Activated T-cell treated with anti-CD3 and anti-CD28 coated beads, Interleukin-2, amount 50 U/mL, for 48 hours (primary cell): ENCODE data around the gene CENPS.
"Not testable (repeated sequence)": the region's sequence is repeated elsewhere in the genome, so short reads cannot be mapped to it uniquely, and the experiment has no call there.

Experiments
- DNase-seq, 2 experiments: peaks; one replicate each; pipeline ENCODE4 v3.0.0-alpha.2; 2020

CENPS gene

DNA sequence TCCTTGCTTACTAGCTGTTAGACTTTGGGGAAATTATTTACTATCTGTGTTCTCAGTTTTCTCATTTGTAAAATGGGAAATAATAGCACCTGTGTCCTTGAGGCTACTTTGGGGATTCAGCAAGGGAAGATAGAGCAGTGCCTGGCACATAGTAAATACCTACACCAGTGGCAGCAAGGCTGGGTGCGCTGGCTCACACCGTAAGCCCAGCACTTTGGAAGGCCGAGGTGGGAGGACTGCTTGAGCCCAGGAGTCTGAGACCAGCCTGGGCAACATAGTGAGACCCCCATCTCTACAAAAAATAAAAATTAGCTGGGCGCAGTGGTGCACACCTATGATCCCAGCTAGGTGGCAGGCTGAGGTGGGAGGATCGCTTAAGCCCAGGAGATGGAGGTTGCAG lies 8.6 kb upstream of the CENPS start:
- no peak for DNase-seq

DNA sequence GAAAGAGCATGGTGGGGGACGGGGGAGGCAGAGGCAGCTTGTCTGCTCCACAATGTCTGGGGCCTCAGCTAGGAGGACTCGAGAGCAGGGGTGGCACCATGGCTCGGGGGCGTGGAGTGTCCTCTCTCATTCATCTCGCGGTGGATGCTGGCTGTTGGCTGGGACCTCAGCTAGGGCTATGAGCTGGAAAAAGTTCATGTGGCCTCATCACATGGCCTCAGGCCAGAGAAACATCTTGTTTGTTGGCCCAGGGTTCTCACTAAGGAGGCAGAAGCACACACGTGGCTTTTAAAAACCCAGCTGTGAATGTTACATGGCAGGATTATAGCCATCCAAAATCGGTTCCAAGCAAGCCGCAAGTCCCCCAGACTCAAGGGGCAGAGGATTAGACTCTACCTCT lies 6.2 kb upstream of the CENPS start:
- DNase-seq, result no peak

DNA sequence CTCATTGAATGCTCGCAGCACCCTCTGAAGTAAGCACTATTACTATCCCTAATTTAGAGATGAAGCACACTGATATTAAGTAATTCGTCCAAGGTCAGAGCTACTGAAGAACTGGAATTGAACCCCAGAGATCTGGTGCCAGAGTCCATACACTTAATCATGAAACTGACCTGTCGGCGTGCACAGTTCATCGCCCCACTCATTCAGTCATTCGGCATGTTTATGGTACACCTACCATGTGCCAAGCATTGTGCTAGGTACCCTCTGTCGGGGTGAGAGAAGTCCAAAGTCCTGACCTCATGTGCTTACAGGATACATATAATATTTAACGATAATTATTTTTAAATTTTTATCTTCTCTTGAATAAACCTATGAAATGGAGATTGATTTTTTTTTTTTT lies 5.6 kb upstream of the CENPS start:
- no peak for DNase-seq

DNA sequence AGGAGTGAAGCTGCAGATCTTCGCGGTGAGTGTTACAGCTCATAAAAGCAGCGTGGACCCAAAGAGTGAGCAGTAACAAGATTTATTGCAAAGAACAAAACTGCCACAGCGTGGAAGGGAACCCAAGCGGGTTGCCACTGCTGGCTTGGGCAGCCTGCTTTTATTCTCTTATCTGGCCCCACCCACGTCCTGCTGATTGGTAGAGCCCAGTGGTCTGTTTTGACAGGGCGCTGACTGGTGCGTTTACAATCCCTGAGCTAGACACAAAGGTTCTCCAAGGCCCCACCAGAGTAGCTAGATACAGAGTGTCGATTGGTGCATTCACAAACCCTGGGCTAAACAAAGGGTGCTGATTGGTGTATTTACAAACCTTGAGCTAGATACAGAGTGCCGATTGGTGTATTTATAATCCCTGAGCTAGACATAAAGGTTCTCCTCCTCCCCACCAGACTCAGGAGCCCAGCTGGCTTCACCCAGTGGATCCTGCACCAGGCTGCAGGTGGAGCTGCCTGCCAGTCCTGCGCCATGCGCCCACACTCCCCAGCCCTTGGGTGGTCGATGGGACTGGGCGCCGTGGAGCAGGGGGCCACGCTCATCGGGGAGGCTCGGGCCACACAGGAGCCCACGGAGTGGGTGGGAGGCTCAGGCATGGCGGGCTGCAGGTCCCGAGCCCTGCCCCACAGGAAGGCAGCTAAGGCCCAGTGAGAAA lies 4.3 kb upstream of the CENPS start:
- DNase-seq, result not testable (repeated sequence)

DNA sequence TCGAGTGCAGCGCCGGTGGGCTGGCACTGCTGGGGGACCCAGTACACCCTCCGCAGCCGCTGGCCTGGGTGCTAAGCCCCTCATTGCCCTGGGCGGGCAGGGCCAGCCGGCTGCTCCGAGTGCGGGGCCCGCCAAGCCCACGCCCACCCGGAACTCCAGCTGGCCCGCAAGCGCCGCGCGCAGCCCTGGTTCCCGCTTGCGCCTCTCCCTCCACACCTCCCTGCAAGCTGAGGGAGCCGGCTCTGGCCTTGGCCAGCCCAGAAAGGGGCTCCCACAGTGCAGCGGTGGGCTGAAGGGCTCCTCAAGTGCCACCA lies 3.7 kb upstream of the CENPS start:
- not testable (repeated sequence) for DNase-seq

DNA sequence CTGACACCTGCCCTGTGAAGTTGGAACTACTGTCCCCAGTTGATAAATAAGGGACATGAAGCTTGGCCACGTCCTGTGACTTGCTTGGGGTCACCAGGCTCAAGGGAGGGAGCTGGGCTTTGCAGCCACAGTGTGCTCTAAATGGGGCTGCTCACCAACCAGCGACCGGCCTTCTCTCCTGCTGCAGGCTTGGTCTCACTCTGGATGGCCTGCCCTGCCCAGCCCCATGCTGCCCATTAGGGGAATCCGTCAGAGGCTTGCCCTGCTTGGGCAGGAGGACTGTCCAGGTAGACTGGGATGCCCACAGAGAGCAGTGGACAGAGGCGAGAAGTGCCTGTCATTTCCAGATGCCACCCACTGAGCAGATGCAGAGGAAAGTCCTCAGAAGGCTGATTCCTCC lies 1.2 kb upstream of the CENPS start:
- no peak for DNase-seq

DNA sequence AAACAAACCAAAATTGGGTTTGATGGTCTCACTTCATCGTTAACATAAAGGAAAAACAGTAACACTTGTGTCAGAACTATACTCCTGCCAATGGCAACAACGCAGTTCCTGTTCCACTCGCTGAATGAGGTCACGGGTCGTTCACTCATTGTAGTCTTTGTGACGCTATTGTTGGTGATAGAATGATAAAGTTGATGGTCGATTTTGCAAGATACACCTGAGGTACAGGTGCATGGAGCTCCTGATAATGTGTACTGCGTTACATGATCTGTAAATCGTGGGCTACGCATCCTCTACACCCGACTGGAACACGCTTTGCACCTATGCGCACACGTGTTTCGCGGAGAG lies 391 bp upstream of the CENPS start:
- DNase-seq, result no peak

DNA sequence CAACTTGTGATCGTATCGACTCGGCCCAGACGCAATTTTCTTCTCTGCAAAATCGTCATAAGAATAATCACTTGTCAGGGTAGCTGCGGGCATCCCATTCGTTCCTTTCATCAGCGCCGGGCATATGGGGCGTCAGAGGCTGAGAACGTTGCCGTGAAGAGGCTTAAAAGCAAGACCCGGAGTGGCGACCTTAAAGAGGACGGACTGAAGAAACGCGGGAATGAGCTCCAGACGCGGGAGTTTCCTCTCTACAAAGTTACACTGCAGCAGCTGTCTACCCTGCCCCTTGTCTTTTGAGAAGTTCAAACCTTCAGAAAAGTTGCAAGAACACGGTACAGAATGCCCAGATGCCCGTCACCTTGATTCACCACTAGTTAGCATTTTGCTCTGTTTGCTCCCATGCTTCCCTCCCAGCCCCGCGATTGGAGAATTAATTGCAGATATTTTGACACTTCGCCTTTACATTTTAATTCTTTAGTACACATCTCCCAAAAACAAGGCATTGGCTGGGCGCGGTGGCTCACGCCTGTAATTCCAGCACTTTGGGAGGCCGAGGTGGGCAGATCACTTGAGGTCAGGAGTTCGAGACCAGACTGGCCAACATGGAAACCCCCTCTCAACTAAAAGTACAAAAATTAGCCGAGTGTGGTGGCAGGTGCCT lies 967 bp downstream of the CENPS start:
- DNase-seq, result no peak

DNA sequence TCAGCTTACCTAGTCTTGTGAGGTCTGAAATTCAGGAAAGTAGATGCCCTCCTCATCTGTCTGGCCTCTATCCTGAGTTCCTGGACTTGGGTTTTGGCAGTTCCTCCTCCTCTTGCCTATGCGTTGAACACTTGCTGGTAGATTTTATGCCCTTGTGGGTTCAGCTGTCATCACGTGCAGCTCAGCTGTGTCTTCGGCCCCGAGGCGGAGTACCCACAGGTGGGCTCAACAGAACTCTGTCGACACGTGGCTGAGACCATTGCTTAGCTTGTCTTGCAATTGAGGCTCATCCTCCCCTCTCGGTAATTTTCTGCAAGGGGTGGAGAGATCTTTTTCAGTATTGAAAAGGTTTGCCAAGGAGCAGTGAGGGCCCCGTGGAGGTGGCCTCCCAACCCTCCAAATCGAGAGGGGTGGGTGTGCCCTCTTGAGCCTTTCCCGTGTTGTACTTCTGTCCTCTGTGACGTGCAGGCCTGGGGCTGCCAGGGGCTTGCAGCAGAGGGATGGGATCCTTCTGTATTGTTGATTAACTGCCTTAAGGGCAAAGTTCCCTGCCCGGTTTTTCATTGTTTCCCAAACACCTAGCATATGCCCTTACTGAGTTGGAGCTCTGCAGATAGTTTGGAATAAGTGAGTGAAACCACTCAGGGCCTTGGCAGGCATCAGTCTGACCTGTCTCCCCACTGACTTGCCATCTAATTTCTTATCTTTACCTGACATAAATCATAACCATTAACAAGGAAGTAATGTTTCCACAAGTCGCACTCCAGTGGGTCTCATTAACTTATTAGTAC lies 2.9 kb downstream of the CENPS start:
- no peak for DNase-seq

DNA sequence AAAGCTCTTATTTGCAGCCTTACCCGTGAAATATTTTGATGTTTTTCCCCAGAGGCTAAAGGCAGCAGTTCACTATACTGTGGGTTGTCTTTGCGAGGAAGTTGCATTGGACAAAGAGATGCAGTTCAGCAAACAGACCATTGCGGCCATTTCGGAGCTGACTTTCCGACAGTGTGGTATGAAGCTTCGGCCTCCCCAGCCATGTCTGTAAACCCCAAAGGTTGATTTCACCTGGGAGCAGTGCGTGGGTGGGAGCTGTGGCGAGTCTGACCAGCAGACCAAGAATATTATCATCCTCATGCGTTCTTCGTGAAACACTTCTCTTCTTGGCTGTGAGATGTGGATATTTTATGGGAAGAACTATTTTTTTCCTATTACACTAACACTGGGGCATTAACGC lies 3.6 kb downstream of the CENPS start:
- DNase-seq, result no peak

DNA sequence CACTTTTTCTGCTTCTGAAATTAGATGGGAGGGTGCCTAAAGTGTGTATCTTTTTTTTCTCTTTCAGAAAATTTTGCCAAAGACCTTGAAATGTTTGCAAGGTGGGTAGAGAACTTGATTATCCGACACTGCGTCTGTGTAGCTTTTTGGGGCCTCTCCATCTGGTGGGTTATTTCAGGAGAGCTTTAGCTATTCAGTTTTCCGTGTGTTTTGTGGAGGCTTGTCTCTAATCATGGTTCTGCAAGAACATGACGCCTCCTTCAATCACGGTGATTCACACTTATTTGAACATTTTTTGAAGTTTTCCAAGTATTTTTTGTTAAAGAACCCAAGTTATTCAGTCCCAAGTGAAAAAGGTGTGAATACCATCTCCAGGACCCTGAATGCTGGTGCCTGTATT lies 4.4 kb downstream of the CENPS start:
- no peak for DNase-seq

DNA sequence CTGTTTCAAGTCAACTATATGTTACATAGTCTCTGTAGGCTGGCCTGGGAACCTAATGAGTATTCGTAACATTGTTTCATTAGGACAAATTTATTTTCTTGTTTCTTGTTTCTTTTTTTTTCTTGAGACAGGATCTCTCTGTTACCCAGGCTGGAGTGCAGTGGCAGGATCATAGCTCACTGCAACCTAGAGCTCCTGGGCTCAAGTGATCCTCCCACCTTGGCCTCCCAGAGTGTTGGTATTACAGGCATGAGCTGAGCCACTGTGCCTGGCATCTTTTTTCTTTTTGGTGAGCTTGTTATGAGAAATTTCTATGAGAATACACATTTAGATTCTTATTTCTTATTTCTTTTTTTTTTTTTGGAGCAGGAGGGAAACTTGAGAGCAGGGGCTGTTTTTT lies 6.8 kb downstream of the CENPS start:
- DNase-seq, result no peak

DNA sequence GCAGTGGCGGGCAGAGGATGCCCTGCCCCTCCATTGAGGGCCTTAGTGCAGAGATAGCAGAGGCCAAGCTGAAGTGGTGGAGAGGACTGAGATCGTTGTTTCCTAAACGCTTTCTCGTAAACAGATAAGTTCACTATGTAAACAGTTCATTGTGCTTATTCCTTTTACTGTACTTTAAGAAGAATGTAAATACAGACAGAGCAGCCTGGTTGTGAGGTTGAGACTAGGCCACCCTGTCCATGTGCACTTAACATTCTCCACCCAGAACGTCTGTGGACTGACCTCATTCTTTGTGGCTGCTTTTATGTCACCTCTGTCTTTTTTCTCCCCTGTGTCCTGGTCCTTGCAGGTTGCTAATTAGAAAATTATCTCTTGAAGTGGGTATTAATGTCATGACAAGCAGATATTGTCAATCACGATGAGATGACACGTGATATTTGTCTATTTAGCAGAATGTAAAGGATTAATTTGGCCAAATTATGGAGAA lies 8.5 kb downstream of the CENPS start:
- no peak for DNase-seq

DNA sequence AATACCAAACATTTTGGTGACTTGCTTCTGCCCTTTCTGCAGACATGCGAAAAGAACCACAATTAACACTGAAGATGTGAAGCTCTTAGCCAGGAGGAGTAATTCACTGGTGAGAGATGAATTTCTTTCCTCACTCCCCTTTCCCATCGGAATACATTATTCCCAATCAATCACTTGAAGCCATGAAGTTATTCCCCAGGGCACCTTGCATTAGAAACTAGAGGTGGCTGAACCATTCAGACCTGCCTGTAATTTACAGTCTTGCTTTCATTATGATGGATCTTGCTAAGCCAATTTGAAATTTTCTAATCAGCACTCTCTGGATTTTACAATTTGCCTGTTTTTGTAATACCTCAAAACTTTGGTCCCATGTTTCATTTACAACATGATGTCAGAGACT lies 10.1 kb downstream of the CENPS start:
- no peak for DNase-seq

DNA sequence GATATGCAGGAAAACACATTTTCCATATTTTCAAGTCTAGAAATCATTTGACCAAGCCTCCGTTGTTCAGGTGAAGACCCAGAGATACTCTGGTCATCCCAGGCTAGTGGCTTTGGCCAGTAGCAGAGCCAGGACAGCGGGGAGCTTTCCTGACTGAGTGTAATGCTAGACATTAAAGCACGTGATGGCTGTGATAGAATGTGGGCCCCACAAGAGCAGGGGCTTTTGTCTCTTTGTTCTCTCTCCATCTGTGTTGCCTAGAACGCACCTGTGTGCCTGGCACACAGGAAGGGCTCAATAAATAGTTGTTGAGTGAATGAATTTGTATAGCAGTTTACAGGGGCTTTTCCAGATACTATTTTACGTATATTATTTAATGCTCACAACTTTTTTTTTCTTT lies 10.6 kb downstream of the CENPS start:
- no peak for DNase-seq

DNA sequence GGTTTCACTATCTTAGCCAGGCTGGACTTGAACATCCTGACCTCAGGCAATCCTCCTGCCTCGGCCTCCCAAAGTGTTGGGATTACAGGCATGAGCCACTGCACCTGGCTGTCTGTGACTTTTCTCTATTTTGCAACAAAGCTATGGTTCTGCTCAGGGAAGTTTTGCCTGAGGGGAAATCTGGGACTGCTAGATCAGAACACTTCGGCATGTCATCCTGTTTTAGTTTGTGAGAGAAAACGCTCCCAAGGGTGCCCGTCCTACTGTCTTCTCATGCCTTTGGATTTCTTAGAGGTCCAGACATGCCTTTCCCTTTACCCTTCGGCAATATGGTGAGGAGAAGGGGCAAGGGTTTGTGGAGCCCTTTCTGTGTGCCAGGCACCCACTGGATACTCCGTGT lies 14.0 kb downstream of the CENPS start:
- no peak for DNase-seq

DNA sequence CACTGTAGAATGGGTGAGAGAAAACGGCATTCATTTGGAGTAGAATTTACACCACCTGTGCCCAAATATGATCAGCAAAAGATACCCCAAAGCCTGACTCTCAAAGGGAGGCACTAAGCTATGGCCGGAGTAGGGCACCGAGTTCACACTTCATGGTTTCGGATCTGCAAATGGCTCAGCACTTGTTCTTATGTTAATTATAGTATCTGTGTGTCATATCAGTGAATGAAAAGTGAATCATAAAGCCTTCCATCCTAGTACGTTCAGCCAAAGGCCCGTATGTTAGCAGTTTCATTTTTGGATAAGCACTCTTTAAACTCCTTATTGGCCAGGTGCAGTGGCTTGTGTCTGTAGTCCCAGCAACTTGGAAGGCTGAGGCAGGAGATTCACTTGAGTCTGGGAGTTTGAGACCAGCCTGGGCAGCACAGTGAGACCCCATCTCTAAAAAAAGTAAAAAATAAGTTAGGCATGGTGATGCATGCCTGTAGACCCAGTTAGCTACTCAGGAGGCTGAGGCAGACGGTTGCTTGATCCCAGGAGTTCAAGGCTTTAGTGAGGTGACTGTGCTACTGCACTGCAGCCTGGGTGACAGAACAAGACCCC lies 14.7 kb downstream of the CENPS start:
- no peak for DNase-seq

DNA sequence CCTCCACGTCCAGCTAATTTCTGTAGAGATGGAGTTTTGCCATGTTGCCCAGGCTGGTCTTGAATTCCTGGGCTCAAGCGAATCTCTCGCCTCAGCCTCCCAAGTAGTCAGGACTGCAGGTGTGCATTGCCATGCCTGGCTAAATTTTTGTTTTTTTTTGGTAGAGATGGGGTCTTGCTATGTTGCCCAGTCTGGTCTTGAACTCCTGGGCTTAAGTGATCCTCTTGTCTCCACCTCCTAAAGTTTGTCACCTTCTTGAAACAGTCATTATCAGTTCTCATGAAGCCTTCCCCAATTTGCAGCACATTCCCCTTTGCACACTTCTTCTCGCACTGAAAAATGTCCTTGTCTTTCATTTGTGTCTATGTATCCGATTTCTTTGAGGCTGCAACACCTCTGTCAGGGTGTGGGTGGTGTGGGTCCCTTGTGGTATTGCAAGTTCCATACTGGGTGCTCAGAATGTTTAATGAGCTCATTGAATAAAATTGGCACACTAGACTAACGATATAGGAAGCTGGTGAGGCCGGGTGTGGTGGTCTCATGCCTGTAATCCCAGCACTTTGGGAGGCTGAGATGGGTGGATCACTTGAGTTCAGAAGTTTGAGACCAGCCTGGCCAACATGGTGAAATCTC lies 16.7 kb downstream of the CENPS start:
- no peak for DNase-seq

DNA sequence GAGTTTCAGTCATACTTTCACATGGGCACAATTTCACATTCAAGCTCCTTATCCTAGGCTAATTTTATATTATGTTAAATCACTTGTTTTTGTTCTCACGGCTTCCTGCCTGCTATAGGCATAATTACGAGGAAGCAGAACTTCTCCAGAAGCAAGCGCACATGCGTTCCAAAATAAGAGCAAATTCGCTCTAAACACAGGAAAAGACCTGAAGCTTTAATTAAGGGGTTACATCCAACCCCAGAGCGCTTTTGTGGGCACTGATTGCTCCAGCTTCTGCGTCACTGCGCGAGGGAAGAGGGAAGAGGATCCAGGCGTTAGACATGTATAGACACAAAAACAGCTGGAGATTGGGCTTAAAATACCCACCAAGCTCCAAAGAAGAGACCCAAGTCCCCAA lies 19.5 kb downstream of the CENPS start, which contains the start of gene CORT:
Gene CORT (plus strand): TSS at position 281 of the 400 bp plus-strand sequence. CDS start 193 bp downstream, outside the sequence.
- no peak for DNase-seq

DNA sequence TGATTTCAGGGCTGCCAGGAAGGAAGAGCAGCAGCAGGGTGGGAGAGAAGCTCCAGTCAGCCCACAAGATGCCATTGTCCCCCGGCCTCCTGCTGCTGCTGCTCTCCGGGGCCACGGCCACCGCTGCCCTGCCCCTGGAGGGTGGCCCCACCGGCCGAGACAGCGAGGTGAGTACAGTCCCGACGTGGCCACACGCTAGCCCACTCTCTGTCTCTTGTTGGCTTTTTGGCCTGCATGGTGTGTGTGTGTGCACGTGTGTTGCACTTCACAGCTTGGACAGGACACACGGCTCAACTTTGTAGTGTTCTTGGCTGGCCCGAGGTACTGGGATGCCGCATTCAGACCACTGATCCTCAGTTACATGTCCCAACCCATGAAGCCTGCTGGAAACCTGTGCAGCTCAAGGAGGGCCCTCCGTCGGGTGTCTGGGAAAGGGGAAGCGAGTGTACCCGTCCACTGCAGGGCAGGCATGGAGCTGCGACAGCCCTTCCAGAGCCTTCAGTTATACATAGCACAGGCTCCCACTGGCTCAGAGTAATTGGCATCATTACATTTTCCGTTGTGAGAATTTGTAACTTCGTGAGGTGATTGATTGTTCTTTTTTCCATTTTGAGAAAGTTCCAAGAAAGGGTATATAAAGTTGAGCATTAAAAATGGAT lies 20.1 kb downstream of the CENPS start:
- DNase-seq, result no peak

DNA sequence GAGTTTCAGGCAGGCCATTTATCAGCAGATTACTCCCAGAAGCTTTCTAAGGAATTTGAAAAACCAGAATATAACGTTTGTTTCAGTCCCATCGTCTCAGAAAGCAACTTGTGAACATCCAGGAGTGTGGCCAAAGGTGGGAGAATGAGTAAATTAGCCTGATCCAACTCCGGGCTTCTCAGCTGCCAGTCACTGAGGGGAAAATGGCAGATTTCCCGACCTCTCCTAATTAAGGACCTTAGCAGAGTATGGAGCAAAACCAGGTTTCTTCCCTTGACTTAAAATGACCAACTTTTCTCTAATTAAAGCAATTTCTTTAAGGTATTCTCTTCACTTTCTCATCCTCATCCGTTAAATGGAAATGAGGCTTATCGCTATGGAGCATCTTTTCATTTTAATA lies 20.6 kb downstream of the CENPS start:
- no peak for DNase-seq

DNA sequence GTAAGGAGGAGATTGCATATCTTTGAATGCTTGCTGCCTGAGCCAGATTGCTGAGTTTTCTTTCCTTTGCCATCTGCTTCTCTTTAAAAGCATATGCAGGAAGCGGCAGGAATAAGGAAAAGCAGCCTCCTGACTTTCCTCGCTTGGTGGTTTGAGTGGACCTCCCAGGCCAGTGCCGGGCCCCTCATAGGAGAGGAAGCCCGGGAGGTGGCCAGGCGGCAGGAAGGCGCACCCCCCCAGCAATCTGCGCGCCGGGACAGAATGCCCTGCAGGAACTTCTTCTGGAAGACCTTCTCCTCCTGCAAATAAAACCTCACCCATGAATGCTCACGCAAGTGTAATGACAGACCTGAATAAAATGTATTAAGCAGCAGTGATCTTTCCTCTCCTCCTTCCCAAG lies 21.1 kb downstream of the CENPS start:
- DNase-seq, result no peak

DNA sequence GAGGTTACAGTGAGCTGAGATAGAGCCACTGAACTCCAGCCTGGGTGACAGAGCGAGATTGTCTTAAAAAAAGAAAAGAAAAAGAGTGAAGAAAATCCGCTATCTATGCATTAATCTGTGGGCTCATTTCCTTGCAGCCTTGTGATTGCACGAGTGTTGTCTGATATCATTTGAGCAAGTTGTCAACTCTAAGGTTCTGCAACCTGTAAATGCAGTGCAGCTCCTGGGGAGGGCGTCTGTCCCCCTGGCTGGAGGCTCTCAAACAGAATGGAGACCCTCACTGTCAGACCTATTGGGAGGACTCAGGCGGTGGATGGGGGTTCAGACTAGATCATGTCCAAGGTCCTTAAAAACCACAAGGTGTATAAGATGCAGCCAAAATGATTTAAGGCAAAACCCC lies 25.8 kb downstream of the CENPS start:
- no peak for DNase-seq
